GM18873 (cell line): Measurements from ENCODE around the gene PHF21A.

Experiments used
- ATAC-seq: cut with Tn5 transposase; IDR thresholded peaks from one replicate; pipeline ENCODE4 v1.9.1; 2021; ENCODE audit warnings: mild to moderate bottlenecking, moderate library complexity, moderate number of reproducible peaks; ENCODE audit not compliant: unreplicated experiment, low FRiP score

PHF21A gene

GRCh38 chr11:45939836-45940235, 181.4 kb downstream of the PHF21A start:
- no peak for ATAC-seq

GRCh38 chr11:45937916-45938315, 183.3 kb downstream of the PHF21A start:
- no peak for ATAC-seq

- ATAC-seq: no peak
Measured at GRCh38 chr11:45936511-45937054, 184.7 kb downstream of the PHF21A start.

GRCh38 chr11:45935349-45936064, 185.7 kb downstream of the PHF21A start:
- ATAC-seq: no peak

- ATAC-seq: no peak
Measured at GRCh38 chr11:45934580-45935318, 186.5 kb downstream of the PHF21A start.

- no peak for ATAC-seq
Measured at GRCh38 chr11:45933846-45934579, 187.2 kb downstream of the PHF21A start.

- no peak for ATAC-seq
Measured at GRCh38 chr11:45933131-45933831, 188.0 kb downstream of the PHF21A start.

- ATAC-seq: no peak
Measured at GRCh38 chr11:45932217-45932616, 189.0 kb downstream of the PHF21A start.

GRCh38 chr11:45931739-45932138, 189.5 kb downstream of the PHF21A start:
- no peak for ATAC-seq

- ATAC-seq: no peak
Measured at GRCh38 chr11:45930951-45931570, 190.2 kb downstream of the PHF21A start.

GRCh38 chr11:45930031-45930794, 191.0 kb downstream of the PHF21A start:
- ATAC-seq: peak; percentile 93

GRCh38 chr11:45929486-45930030, 191.7 kb downstream of the PHF21A start:
- ATAC-seq: peak; percentile 15

- ATAC-seq: no peak
Measured at GRCh38 chr11:45928535-45929215, 192.6 kb downstream of the PHF21A start.

GRCh38 chr11:45927684-45928413, 193.4 kb downstream of the PHF21A start:
- ATAC-seq: no peak

- no peak for ATAC-seq
Measured at GRCh38 chr11:45927332-45927683, 193.9 kb downstream of the PHF21A start.

- ATAC-seq: no peak
Measured at GRCh38 chr11:45926536-45927331, 194.5 kb downstream of the PHF21A start.

GRCh38 chr11:45926001-45926401, 195.3 kb downstream of the PHF21A start:
- no peak for ATAC-seq
